Cardiac muscle cell (in vitro differentiated cells and primary cell): ENCODE results near the gene KANK2. TPM values are rescaled to one million over a fixed set of nuclear protein-coding genes. Genes with fewer than 3 reads are reported as not detected.

Experiments
- DNase-seq, 2 donors: peaks; one replicate each; pipeline versions ENCODE4 v3.0.0 to v3.0.0-alpha.2; 2010 to 2017; ENCODE audit warnings: low read depth in 1 of 2, low spot score in 1 of 2
- H3K27ac ChIP-seq: fragments of 200-600 bp; sonication (generic); 2 replicates; pipeline ENCODE4 v1.5.1; 2016
- H3K27me3 ChIP-seq: fragments of 200-600 bp; sonication (generic); 2 replicates; pipeline ENCODE4 v1.6.0; 2016; ENCODE audit warnings: control low read depth
- H3K36me3 ChIP-seq: fragments of 200-600 bp; sonication (generic); 2 replicates; pipeline ENCODE4 v1.5.1; 2016; ENCODE audit warnings: control low read depth
- H3K4me1 ChIP-seq: fragments of 200-600 bp; sonication (generic); 2 replicates; pipeline ENCODE4 v1.8.1; 2017; ENCODE audit warnings: low read depth, mild to moderate bottlenecking, mixed run types
- H3K4me3 ChIP-seq: fragments of 200-600 bp; sonication (generic); 2 replicates; pipeline ENCODE4 v1.5.1; 2016; ENCODE audit warnings: mild to moderate bottlenecking
- H3K9me3 ChIP-seq: fragments of 200-600 bp; sonication (generic); 2 replicates; pipeline ENCODE4 v1.5.1; 2017; ENCODE audit warnings: low read depth, mild to moderate bottlenecking, control low read depth
- CTCF ChIP-seq: IDR thresholded peaks from 2 replicates; pipeline ENCODE4 v1.5.1; 2012; ENCODE audit warnings: low read depth, mild to moderate bottlenecking, low read length
- polyA plus RNA-seq: library from polyadenylated mRNA; unstranded; fragments of >200 nt; fragmentation: Nextera tagmentation; extraction: Ambion mirVana; gene quantifications from 2 replicates; pipeline ENCODE4 v1.2.1, GENCODE V29; 2016
- total RNA-seq: library from RNA; depleted of rRNA; stranded (reverse); fragments of >200 nt; gene quantifications from 2 replicates; pipeline ENCODE4 v1.2.3, GENCODE V29; 2016

KANK2 gene
- 73.0 and 106 TPM in 2 replicates for total RNA-seq
- polyA plus RNA-seq = 38.9 and 43.9 TPM in 2 replicates

- H3K9me3 ChIP-seq = no peaks in the 10 kb centered on the region
- H3K27me3 ChIP-seq = no peaks in the 10 kb centered on the region
- TF ChIP-seq CTCF = no peak
- H3K4me1 ChIP-seq = peaks cover 4% of the 10 kb centered on the region
- H3K36me3 ChIP-seq = peaks cover 3% of the 10 kb centered on the region
- peak within 1 kb of the TSS; percentile 64 for H3K4me3 ChIP-seq
- peak; percentile 85 to 87 for DNase-seq
- H3K27ac ChIP-seq = peak within 1 kb of the TSS; percentile 21
Observed at GRCh38 chr19:11197291-11198174, at the start of gene KANK2. Gene KANK2 (minus strand): TSS chr19:11197545. CDS start chr19:11194511, 3,034 bp downstream.

- TF ChIP-seq CTCF = no peak
- H3K27ac ChIP-seq = no peak overlapping the region
Observed at GRCh38 chr19:11246941-11247340, 49.6 kb upstream of the KANK2 start.

GRCh38 chr19:11244846-11245589 is 47.7 kb upstream of the KANK2 start:
- DNase-seq = no peak
- Histone ChIP-seq H3K4me1 (no peaks in the 10 kb centered on the region), H3K36me3 (no peaks in the 10 kb centered on the region), H3K27me3 (no peaks in the 10 kb centered on the region), H3K4me3 (no peak overlapping the region), H3K9me3 (no peaks in the 10 kb centered on the region), H3K27ac (no peak overlapping the region)
- TF ChIP-seq CTCF = no peak

More at GRCh38 chr19:11246941-11247340, 49.6 kb upstream of the KANK2 start:
- no peaks in the 10 kb centered on the region for H3K27me3 ChIP-seq
- no peaks in the 10 kb centered on the region for H3K36me3 ChIP-seq
- no peaks in the 10 kb centered on the region for H3K4me1 ChIP-seq
- DNase-seq = no peak
- H3K4me3 ChIP-seq = no peak overlapping the region
- no peaks in the 10 kb centered on the region for H3K9me3 ChIP-seq

- H3K9me3 ChIP-seq = no peaks in the 10 kb centered on the region
- H3K27ac ChIP-seq = no peak overlapping the region
- no peaks in the 10 kb centered on the region for H3K27me3 ChIP-seq
- H3K4me1 ChIP-seq = no peaks in the 10 kb centered on the region
- H3K36me3 ChIP-seq = no peaks in the 10 kb centered on the region
- H3K4me3 ChIP-seq = no peak overlapping the region
- TF ChIP-seq CTCF = no peak
- no peak for DNase-seq
Observed at GRCh38 chr19:11243798-11244169, 46.4 kb upstream of the KANK2 start.

GRCh38 chr19:11242864-11243797 is 45.8 kb upstream of the KANK2 start:
- Histone ChIP-seq H3K4me1 (no peaks in the 10 kb centered on the region), H3K4me3 (no peak overlapping the region), H3K36me3 (no peaks in the 10 kb centered on the region), H3K9me3 (no peaks in the 10 kb centered on the region), H3K27ac (no peak overlapping the region), H3K27me3 (no peaks in the 10 kb centered on the region)
- DNase-seq = peak; percentile 82 to 90
- TF ChIP-seq CTCF = peak; percentile 51
